Keratinocyte (primary cell): ENCODE results near the gene ZSWIM3.

Source experiments
- EZH2 ChIP-seq: IDR thresholded peaks from one replicate; pipeline ENCODE4 v1.6.1; 2012; ENCODE audit warnings: inconsistent platforms, mild to moderate bottlenecking, low read length, moderate library complexity
- TF ChIP-seq, protein P1 (sequence below), 3 experiments: IDR thresholded peaks in 1 of 3; conservative IDR thresholded peaks in 1 of 3; optimal IDR thresholded peaks in 1 of 3; 2 replicates in 2 of 3; 3 replicates in 1 of 3; pipeline versions ENCODE3 to v1.5.1; 2011; ENCODE audit warnings: low read length in 3 of 3, mild to moderate bottlenecking in 3 of 3, moderate library complexity in 2 of 3, control low read depth in 1 of 3, inconsistent platforms in 1 of 3; ENCODE audit not compliant: insufficient read depth in 2 of 3; ENCODE audit errors: extremely low read depth in 1 of 3

DNA sequence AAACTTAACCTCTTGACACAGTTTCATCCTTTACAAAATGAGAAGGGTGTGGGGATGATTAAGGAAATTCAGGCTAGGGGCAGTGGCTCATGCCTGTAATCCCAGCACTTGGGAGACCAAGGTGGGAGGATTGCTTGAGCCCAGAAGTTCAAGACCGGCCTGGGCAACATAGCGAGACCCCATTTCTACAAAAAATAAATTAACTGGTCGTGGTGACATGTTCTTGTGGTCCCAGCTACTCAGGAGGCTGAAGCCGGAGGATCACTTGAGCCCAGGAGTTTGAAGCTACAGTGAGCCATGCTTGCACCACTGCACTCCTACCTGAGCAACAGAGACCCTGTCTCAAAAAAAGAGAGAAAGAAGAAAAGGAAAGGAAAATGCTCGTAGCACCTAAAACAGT lies 9.0 kb downstream of the ZSWIM3 start:
- TF ChIP-seq, protein P1, sequence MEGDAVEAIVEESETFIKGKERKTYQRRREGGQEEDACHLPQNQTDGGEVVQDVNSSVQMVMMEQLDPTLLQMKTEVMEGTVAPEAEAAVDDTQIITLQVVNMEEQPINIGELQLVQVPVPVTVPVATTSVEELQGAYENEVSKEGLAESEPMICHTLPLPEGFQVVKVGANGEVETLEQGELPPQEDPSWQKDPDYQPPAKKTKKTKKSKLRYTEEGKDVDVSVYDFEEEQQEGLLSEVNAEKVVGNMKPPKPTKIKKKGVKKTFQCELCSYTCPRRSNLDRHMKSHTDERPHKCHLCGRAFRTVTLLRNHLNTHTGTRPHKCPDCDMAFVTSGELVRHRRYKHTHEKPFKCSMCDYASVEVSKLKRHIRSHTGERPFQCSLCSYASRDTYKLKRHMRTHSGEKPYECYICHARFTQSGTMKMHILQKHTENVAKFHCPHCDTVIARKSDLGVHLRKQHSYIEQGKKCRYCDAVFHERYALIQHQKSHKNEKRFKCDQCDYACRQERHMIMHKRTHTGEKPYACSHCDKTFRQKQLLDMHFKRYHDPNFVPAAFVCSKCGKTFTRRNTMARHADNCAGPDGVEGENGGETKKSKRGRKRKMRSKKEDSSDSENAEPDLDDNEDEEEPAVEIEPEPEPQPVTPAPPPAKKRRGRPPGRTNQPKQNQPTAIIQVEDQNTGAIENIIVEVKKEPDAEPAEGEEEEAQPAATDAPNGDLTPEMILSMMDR (optimal IDR thresholded peaks at IDR 0.05 in 1 of 3, IDR thresholded peaks at IDR 0.05 in 1 of 3, conservative IDR thresholded peaks at IDR 0.05 in 1 of 3; ENCODE audit: extremely low read depth in 1 of 3, insufficient read depth in 2 of 3, low read length in 3 of 3), result no peak
- no peak for TF ChIP-seq EZH2
